Activated CD4-positive, alpha-beta T cell treated with anti-CD3 and anti-CD28 coated beads, Interleukin-2, amount 10 ng/mL, durations not matched to agents 24 days and 14 days (primary cell): ENCODE results near the gene ANKRD13A. TPM values are rescaled to one million over a fixed set of nuclear protein-coding genes. Genes with fewer than 3 reads are reported as not detected.

Experiments
- DNase-seq: peaks from one replicate; pipeline ENCODE4 v3.0.0; 2022
- H3K27ac Mint-ChIP-seq: one replicate; pipeline ENCODE4 v1.8.0; 2022; ENCODE audit warnings: mild to moderate bottlenecking, mixed read lengths
- H3K27me3 Mint-ChIP-seq: one replicate; pipeline ENCODE4 v1.8.0; 2022; ENCODE audit warnings: mixed read lengths
- H3K36me3 Mint-ChIP-seq: one replicate; pipeline ENCODE4 v1.8.0; 2022; ENCODE audit warnings: low read depth, mild to moderate bottlenecking, mixed read lengths
- H3K4me1 Mint-ChIP-seq: one replicate; pipeline ENCODE4 v1.8.0; 2021; ENCODE audit warnings: mixed read lengths
- H3K4me3 Mint-ChIP-seq: one replicate; pipeline ENCODE4 v1.8.0; 2022; ENCODE audit warnings: mild to moderate bottlenecking, moderate library complexity, mixed read lengths
- H3K9me3 Mint-ChIP-seq: one replicate; pipeline ENCODE4 v1.8.0; 2021; ENCODE audit warnings: mixed read lengths
- intact Hi-C: fragments of 100-400 bp; cut with micrococcal nuclease; formaldehyde crosslinking; loops from one replicate; pipeline ENCODE4 v1.15.1; 2023
- total RNA-seq: library from RNA; stranded (reverse); gene quantifications from 2 replicates; pipeline ENCODE4 v1.2.3, GENCODE V29; 2022

The ANKRD13A gene
- total RNA-seq = 60.6 and 62.5 TPM in 2 replicates

GRCh38 chr12:109998904-109999648, at the start of gene ANKRD13A:
Gene ANKRD13A (plus strand): TSS chr12:109999430. CDS start chr12:109999689, 259 bp downstream.
- Mint-ChIP-seq H3K9me3 (no peaks in the 10 kb centered on the region), H3K4me3 (peak within 1 kb of the TSS; percentile 100), H3K4me1 (peaks cover 48% of the 10 kb centered on the region), H3K27me3 (no peaks in the 10 kb centered on the region), H3K27ac (peak within 1 kb of the TSS; percentile 96), H3K36me3 (peaks cover 22% of the 10 kb centered on the region)
- peak; percentile 96 for DNase-seq
- intact Hi-C loops = loop anchor here (2.0 to 5.0 kb wide), 3 partner anchors 50 to 578 kb away; partner anchors contain the start of gene C12orf76

- Mint-ChIP-seq H3K27me3 (no peaks in the 10 kb centered on the region), H3K4me1 (peaks cover 38% of the 10 kb centered on the region), H3K9me3 (no peaks in the 10 kb centered on the region), H3K36me3 (peaks cover 75% of the 10 kb centered on the region), H3K4me3 (no peak overlapping the region), H3K27ac (no peak overlapping the region)
- no peak for DNase-seq
- intact Hi-C loops = no loop called here
Measured at GRCh38 chr12:109950625-109951024, 48.6 kb upstream of the ANKRD13A start.

- Mint-ChIP-seq H3K4me3 (no peak overlapping the region), H3K9me3 (no peaks in the 10 kb centered on the region), H3K27ac (no peak overlapping the region), H3K36me3 (peaks cover 78% of the 10 kb centered on the region), H3K4me1 (peaks cover 38% of the 10 kb centered on the region), H3K27me3 (no peaks in the 10 kb centered on the region)
- no peak for DNase-seq
- intact Hi-C loops = no loop called here
Measured at GRCh38 chr12:109951136-109951535, 48.1 kb upstream of the ANKRD13A start.

GRCh38 chr12:109951751-109952150, 47.5 kb upstream of the ANKRD13A start:
- H3K9me3 Mint-ChIP-seq = no peaks in the 10 kb centered on the region
- H3K27ac Mint-ChIP-seq = peak overlapping the region; percentile 43
- no peaks in the 10 kb centered on the region for H3K27me3 Mint-ChIP-seq
- H3K36me3 Mint-ChIP-seq = peaks cover 75% of the 10 kb centered on the region
- H3K4me3 Mint-ChIP-seq = no peak overlapping the region
- no peak for DNase-seq
- H3K4me1 Mint-ChIP-seq = peaks cover 34% of the 10 kb centered on the region
- intact Hi-C loops = no loop called here

GRCh38 chr12:109952160-109952858, 46.9 kb upstream of the ANKRD13A start:
- H3K4me1 Mint-ChIP-seq = peaks cover 29% of the 10 kb centered on the region
- peaks cover 73% of the 10 kb centered on the region for H3K36me3 Mint-ChIP-seq
- H3K27me3 Mint-ChIP-seq = no peaks in the 10 kb centered on the region
- no peak overlapping the region for H3K4me3 Mint-ChIP-seq
- H3K27ac Mint-ChIP-seq = peak overlapping the region; percentile 78
- H3K9me3 Mint-ChIP-seq = no peaks in the 10 kb centered on the region
- no peak for DNase-seq
- intact Hi-C loops = no loop called here

- intact Hi-C loops = no loop called here
- no peaks in the 10 kb centered on the region for H3K9me3 Mint-ChIP-seq
- no peaks in the 10 kb centered on the region for H3K27me3 Mint-ChIP-seq
- H3K27ac Mint-ChIP-seq = peak overlapping the region; percentile 78
- DNase-seq = no peak
- peaks cover 71% of the 10 kb centered on the region for H3K36me3 Mint-ChIP-seq
- H3K4me3 Mint-ChIP-seq = no peak overlapping the region
- H3K4me1 Mint-ChIP-seq = peaks cover 23% of the 10 kb centered on the region
Measured at GRCh38 chr12:109952873-109953272, 46.4 kb upstream of the ANKRD13A start.

GRCh38 chr12:109953656-109954055, 45.6 kb upstream of the ANKRD13A start:
- Mint-ChIP-seq H3K27me3 (no peaks in the 10 kb centered on the region), H3K27ac (peak overlapping the region; percentile 70), H3K36me3 (peaks cover 74% of the 10 kb centered on the region), H3K4me1 (peaks cover 17% of the 10 kb centered on the region), H3K4me3 (no peak overlapping the region), H3K9me3 (no peaks in the 10 kb centered on the region)
- intact Hi-C loops = no loop called here
- no peak for DNase-seq

- no peaks in the 10 kb centered on the region for H3K9me3 Mint-ChIP-seq
- peaks cover 65% of the 10 kb centered on the region for H3K36me3 Mint-ChIP-seq
- H3K4me3 Mint-ChIP-seq = no peak overlapping the region
- intact Hi-C loops = no loop called here
- peaks cover 6% of the 10 kb centered on the region for H3K4me1 Mint-ChIP-seq
- H3K27ac Mint-ChIP-seq = no peak overlapping the region
- no peaks in the 10 kb centered on the region for H3K27me3 Mint-ChIP-seq
- DNase-seq = no peak
Measured at GRCh38 chr12:109958374-109958773, 40.9 kb upstream of the ANKRD13A start.

- Mint-ChIP-seq H3K36me3 (peaks cover 62% of the 10 kb centered on the region), H3K4me3 (no peak overlapping the region), H3K9me3 (no peaks in the 10 kb centered on the region), H3K27me3 (no peaks in the 10 kb centered on the region), H3K4me1 (peaks cover 5% of the 10 kb centered on the region), H3K27ac (no peak overlapping the region)
- DNase-seq = no peak
- intact Hi-C loops = no loop called here
Measured at GRCh38 chr12:109959411-109960093, 39.7 kb upstream of the ANKRD13A start.

- Mint-ChIP-seq H3K36me3 (peaks cover 65% of the 10 kb centered on the region), H3K9me3 (no peaks in the 10 kb centered on the region), H3K4me1 (peaks cover 7% of the 10 kb centered on the region), H3K27me3 (no peaks in the 10 kb centered on the region), H3K27ac (no peak overlapping the region), H3K4me3 (no peak overlapping the region)
- DNase-seq = no peak
- intact Hi-C loops = no loop called here
Measured at GRCh38 chr12:109961201-109961600, 38.0 kb upstream of the ANKRD13A start.

GRCh38 chr12:109961612-109962011, 37.6 kb upstream of the ANKRD13A start:
- no peak for DNase-seq
- peaks cover 10% of the 10 kb centered on the region for H3K4me1 Mint-ChIP-seq
- H3K27me3 Mint-ChIP-seq = no peaks in the 10 kb centered on the region
- H3K27ac Mint-ChIP-seq = no peak overlapping the region
- H3K4me3 Mint-ChIP-seq = no peak overlapping the region
- intact Hi-C loops = no loop called here
- peaks cover 65% of the 10 kb centered on the region for H3K36me3 Mint-ChIP-seq
- no peaks in the 10 kb centered on the region for H3K9me3 Mint-ChIP-seq

GRCh38 chr12:109962398-109962797, 36.8 kb upstream of the ANKRD13A start:
- DNase-seq = no peak
- peaks cover 13% of the 10 kb centered on the region for H3K4me1 Mint-ChIP-seq
- peaks cover 64% of the 10 kb centered on the region for H3K36me3 Mint-ChIP-seq
- no peaks in the 10 kb centered on the region for H3K9me3 Mint-ChIP-seq
- H3K27ac Mint-ChIP-seq = no peak overlapping the region
- no peaks in the 10 kb centered on the region for H3K27me3 Mint-ChIP-seq
- no peak overlapping the region for H3K4me3 Mint-ChIP-seq
- intact Hi-C loops = no loop called here

- intact Hi-C loops = no loop called here
- Mint-ChIP-seq H3K27me3 (no peaks in the 10 kb centered on the region), H3K27ac (no peak overlapping the region), H3K9me3 (no peaks in the 10 kb centered on the region), H3K4me3 (no peak overlapping the region), H3K36me3 (peaks cover 64% of the 10 kb centered on the region), H3K4me1 (peaks cover 20% of the 10 kb centered on the region)
- no peak for DNase-seq
Measured at GRCh38 chr12:109963330-109963729, 35.9 kb upstream of the ANKRD13A start.
